ENCODE measurements around the gene SACM1L. TPM values are rescaled to one million over a fixed set of nuclear protein-coding genes. Genes with fewer than 3 reads are reported as not detected.

Gene SACM1L
- total RNA-seq, 1 experiment from 2014 or later = 79.6 TPM

- H3K4me1 Mint-ChIP-seq = peaks cover 64% of the 10 kb centered on the region
- no peak for DNase-seq (ENCODE audit: low spot score)
- ATAC-seq = no peak
- H3K9me3 Mint-ChIP-seq = no peaks in the 10 kb centered on the region
- no peaks in the 10 kb centered on the region for H3K27me3 Mint-ChIP-seq (ENCODE audit: low read depth)
- H3K4me3 Mint-ChIP-seq = no peak overlapping the region
- H3K36me3 Mint-ChIP-seq = peaks cover 10% of the 10 kb centered on the region; the same call in 1 of the 2 replicates
- H3K27ac Mint-ChIP-seq = peak overlapping the region; percentile 66; the same call in 1 of the 2 replicates
- ChIA-PET CTCF (interaction anchor here (1.2 to 2.6 kb wide), 3 partner anchors 20 to 430 kb away, joined by 3 to 8 read pairs (median 3); no protein-coding TSS in a partner anchor), POLR2A (no interaction called here)
- TF ChIP-seq GABPB1 (CRISPR knock-in tag; IDR thresholded peaks at IDR 0.05) (no peak), SMAD3 (CRISPR knock-in tag; IDR thresholded peaks at IDR 0.05; ENCODE audit: borderline replicate concordance) (no peak), ZNF138 (CRISPR knock-in tag; conservative IDR thresholded peaks at IDR 0.05) (no peak), IRF1 (CRISPR knock-in tag; IDR thresholded peaks at IDR 0.05) (no peak), FOXK1 (CRISPR knock-in tag; IDR thresholded peaks at IDR 0.05) (no peak), SOX15 (CRISPR knock-in tag; IDR thresholded peaks at IDR 0.05) (no peak), ZNF263 (CRISPR knock-in tag; IDR thresholded peaks at IDR 0.05; ENCODE audit: low read depth) (no peak), ZNF425 (CRISPR knock-in tag; conservative IDR thresholded peaks at IDR 0.05) (no peak), FOXJ3 (CRISPR knock-in tag; IDR thresholded peaks at IDR 0.05; ENCODE audit: borderline replicate concordance) (no peak), ERG (CRISPR knock-in tag; IDR thresholded peaks at IDR 0.05) (no peak), ZNF232 (CRISPR knock-in tag; IDR thresholded peaks at IDR 0.05) (no peak), ZNF121 (CRISPR knock-in tag; IDR thresholded peaks at IDR 0.05) (no peak)
- TF ChIP-seq, protein P1, sequence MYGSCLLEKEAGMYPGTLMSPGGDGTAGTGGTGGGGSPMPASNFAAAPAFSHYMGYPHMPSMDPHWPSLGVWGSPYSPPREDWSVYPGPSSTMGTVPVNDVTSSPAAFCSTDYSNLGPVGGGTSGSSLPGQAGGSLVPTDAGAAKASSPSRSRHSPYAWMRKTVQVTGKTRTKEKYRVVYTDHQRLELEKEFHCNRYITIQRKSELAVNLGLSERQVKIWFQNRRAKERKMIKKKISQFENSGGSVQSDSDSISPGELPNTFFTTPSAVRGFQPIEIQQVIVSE (CRISPR knock-in tag; IDR thresholded peaks at IDR 0.05; ENCODE audit: borderline replicate concordance) = no peak
- TF ChIP-seq, protein P2, sequence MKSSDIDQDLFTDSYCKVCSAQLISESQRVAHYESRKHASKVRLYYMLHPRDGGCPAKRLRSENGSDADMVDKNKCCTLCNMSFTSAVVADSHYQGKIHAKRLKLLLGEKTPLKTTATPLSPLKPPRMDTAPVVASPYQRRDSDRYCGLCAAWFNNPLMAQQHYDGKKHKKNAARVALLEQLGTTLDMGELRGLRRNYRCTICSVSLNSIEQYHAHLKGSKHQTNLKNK (CRISPR knock-in tag; IDR thresholded peaks at IDR 0.05) = no peak
- TF ChIP-seq, protein P3, sequence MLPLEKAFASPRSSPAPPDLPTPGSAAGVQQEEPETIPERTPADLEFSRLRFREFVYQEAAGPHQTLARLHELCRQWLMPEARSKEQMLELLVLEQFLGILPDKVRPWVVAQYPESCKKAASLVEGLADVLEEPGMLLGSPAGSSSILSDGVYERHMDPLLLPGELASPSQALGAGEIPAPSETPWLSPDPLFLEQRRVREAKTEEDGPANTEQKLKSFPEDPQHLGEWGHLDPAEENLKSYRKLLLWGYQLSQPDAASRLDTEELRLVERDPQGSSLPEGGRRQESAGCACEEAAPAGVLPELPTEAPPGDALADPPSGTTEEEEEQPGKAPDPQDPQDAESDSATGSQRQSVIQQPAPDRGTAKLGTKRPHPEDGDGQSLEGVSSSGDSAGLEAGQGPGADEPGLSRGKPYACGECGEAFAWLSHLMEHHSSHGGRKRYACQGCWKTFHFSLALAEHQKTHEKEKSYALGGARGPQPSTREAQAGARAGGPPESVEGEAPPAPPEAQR (CRISPR knock-in tag; IDR thresholded peaks at IDR 0.05) = no peak
- TF ChIP-seq, protein P4, sequence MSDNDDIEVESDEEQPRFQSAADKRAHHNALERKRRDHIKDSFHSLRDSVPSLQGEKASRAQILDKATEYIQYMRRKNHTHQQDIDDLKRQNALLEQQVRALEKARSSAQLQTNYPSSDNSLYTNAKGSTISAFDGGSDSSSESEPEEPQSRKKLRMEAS (CRISPR knock-in tag; IDR thresholded peaks at IDR 0.05) = no peak
Observed at GRCh38 chr3:45640091-45640507, 49.1 kb upstream of the SACM1L start.

GRCh38 chr3:45640724-45641361 is 48.4 kb upstream of the SACM1L start:
- Mint-ChIP-seq H3K27ac (peak overlapping the region; percentile 66), H3K27me3 (ENCODE audit: low read depth) (no peaks in the 10 kb centered on the region)
- TF ChIP-seq KAT7 (CRISPR knock-in tag; IDR thresholded peaks at IDR 0.05; ENCODE audit: borderline replicate concordance) (no peak), HMGXB4 (CRISPR knock-in tag; IDR thresholded peaks at IDR 0.05) (no peak), SMAD3 (CRISPR knock-in tag; IDR thresholded peaks at IDR 0.05; ENCODE audit: borderline replicate concordance) (no peak)
- TF ChIP-seq, protein P5, sequence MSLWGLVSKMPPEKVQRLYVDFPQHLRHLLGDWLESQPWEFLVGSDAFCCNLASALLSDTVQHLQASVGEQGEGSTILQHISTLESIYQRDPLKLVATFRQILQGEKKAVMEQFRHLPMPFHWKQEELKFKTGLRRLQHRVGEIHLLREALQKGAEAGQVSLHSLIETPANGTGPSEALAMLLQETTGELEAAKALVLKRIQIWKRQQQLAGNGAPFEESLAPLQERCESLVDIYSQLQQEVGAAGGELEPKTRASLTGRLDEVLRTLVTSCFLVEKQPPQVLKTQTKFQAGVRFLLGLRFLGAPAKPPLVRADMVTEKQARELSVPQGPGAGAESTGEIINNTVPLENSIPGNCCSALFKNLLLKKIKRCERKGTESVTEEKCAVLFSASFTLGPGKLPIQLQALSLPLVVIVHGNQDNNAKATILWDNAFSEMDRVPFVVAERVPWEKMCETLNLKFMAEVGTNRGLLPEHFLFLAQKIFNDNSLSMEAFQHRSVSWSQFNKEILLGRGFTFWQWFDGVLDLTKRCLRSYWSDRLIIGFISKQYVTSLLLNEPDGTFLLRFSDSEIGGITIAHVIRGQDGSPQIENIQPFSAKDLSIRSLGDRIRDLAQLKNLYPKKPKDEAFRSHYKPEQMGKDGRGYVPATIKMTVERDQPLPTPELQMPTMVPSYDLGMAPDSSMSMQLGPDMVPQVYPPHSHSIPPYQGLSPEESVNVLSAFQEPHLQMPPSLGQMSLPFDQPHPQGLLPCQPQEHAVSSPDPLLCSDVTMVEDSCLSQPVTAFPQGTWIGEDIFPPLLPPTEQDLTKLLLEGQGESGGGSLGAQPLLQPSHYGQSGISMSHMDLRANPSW (CRISPR knock-in tag; conservative IDR thresholded peaks at IDR 0.05; ENCODE audit: low read depth) = no peak

More at GRCh38 chr3:45640724-45641361, 48.4 kb upstream of the SACM1L start:
- ATAC-seq (no peak), DNase-seq (ENCODE audit: low spot score) (no peak)
- ChIA-PET POLR2A (no interaction called here), CTCF (interaction anchor here (0.6 to 2.6 kb wide), 7 partner anchors 14 to 431 kb away, joined by 3 to 8 read pairs (median 3); no protein-coding TSS in a partner anchor)
- Mint-ChIP-seq H3K9me3 (no peaks in the 10 kb centered on the region), H3K36me3 (peaks cover 10% of the 10 kb centered on the region; the same call in 1 of the 2 replicates), H3K4me3 (no peak overlapping the region), H3K4me1 (peaks cover 65% of the 10 kb centered on the region)
